Lower leg skin (tissue), 4 donors: ENCODE measurements around the gene VPS37B. TPM values are rescaled to one million over a fixed set of nuclear protein-coding genes. Genes with fewer than 3 reads are reported as not detected.
"Not testable (repeated sequence)": the region's sequence is repeated elsewhere in the genome, so short reads cannot be mapped to it uniquely, and the experiment has no call there.

Source experiments
- DNase-seq, 2 donors: peaks; one replicate each; pipeline ENCODE4 v3.0.0-alpha.2; 2019; ENCODE audit warnings: low spot score in 2 of 2
- H3K4me3 ChIP-seq: fragments of 200-600 bp; sonication (generic); 2 replicates; pipeline ENCODE4 v1.5.1; 2017; ENCODE audit warnings: mild to moderate bottlenecking, low read depth; ENCODE audit not compliant: poor library complexity, severe bottlenecking
- CTCF ChIP-seq, 3 donors: fragments of 450-650 bp; IDR thresholded peaks; one replicate each; pipeline ENCODE4 v1.5.1; 2016; ENCODE audit warnings: antibody characterized with exemption in 3 of 3, mild to moderate bottlenecking in 3 of 3, moderate library complexity in 2 of 3
- POLR2A ChIP-seq, 2 donors: fragments of 450-650 bp; IDR thresholded peaks; one replicate each; pipeline ENCODE4 v1.6.1; 2016 to 2017; ENCODE audit warnings: antibody characterized with exemption in 2 of 2, mild to moderate bottlenecking in 1 of 2, moderate library complexity in 1 of 2
- WGBS, 2 donors: methylation state at CpG; one replicate each; pipeline ENCODE4 v1.1.5; 2018; 5-methylcytosine and 5-hydroxymethylcytosine counted together
- intact Hi-C: fragments of 100-400 bp; cut with DNase I; formaldehyde crosslinking; loops from one replicate; pipeline ENCODE4 v1.15.0; 2023; ENCODE audit warnings: low total_unique reads
- total RNA-seq, 4 donors: library from RNA; depleted of rRNA; stranded (reverse); fragments of >200 nt; gene quantifications; one replicate each; pipeline ENCODE4 v1.1.0, GENCODE V29; 2016

The VPS37B gene
- total RNA-seq, 4 donors from 2014 or later: 27.7 to 47.8 (median 42.3) TPM

- intact Hi-C loops: no loop called here
- H3K4me3 ChIP-seq: no peak overlapping the region
- TF ChIP-seq CTCF (IDR thresholded peaks at IDR 0.05) (no peak), POLR2A (IDR thresholded peaks at IDR 0.05) (no peak)
- DNase-seq: no peak
- WGBS, 2 donors: 68 to 73% methylated on average over 7 of the region's 7 CpGs
These were observed 2.4 kb downstream of the VPS37B start for GRCh38 chr12:122893208-122894153.

GRCh38 chr12:122892724-122893123, 3.2 kb downstream of the VPS37B start:
- intact Hi-C loops, DNase-seq, H3K4me3 ChIP-seq: not testable (repeated sequence)
- 96 to 97% methylated on average over 9 of the region's 9 CpGs for WGBS, 2 donors

GRCh38 chr12:122891661-122892525, 4.0 kb downstream of the VPS37B start:
- intact Hi-C loops: no loop called here
- H3K4me3 ChIP-seq: no peak overlapping the region
- no peak for DNase-seq
- WGBS, 2 donors: 19% methylated on average over 10 of the region's 10 CpGs
- TF ChIP-seq POLR2A (IDR thresholded peaks at IDR 0.05) (no peak), CTCF (IDR thresholded peaks at IDR 0.05) (no peak)

DNA sequence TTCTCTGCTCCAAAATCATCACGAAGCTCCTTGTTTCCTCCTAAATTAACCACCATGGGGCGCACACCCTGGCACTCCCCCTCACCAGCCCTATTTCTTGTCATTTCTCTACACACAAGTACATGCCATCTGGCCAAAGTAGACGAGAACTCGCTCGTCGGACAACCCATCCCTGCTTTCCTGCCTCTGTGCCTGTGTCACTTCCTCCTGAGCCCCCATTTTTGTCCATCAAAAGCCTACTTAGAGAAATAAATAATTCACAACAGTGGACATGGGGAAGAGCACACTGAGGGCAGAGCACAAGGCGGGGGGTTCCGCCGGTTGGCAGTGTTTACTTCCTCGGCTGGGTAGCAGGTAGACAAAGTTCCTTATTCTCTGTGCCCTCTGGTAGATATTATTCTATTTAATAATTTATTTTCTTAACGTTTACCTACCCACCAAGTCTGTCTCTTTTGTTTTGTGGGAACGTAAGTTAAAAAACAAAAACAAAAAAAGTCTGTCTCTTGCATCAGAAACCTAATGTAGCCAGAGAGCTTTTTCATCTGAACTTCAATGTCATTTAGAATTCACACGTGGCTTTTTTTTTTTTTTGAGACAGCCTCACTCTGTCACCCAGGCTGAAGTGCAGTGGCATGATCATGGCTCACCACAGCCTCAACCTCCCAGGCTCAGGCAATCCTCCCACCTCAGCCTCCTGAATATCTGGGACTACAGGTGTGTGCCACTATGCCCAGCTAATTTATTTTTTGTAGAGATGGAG, 6.0 kb downstream of the VPS37B start:
- 66 to 71% methylated on average over 13 of the region's 13 CpGs for WGBS, 2 donors
- TF ChIP-seq POLR2A (IDR thresholded peaks at IDR 0.05): no peak
- no peak overlapping the region for H3K4me3 ChIP-seq
- intact Hi-C loops: no loop called here
- DNase-seq: peak in 1 of 2 donors; percentile 75

GRCh38 chr12:122888232-122888752, 7.6 kb downstream of the VPS37B start:
- 20 to 27% methylated on average over 12 of the region's 12 CpGs for WGBS, 2 donors
- intact Hi-C loops: no loop called here
- H3K4me3 ChIP-seq: no peak overlapping the region
- TF ChIP-seq POLR2A (IDR thresholded peaks at IDR 0.05): no peak
- TF ChIP-seq CTCF (IDR thresholded peaks at IDR 0.05): no peak
- peak; percentile 77 to 89 for DNase-seq

- intact Hi-C loops: no loop called here
- WGBS, 2 donors: 39 to 45% methylated on average over 5 of the region's 5 CpGs
- TF ChIP-seq POLR2A (IDR thresholded peaks at IDR 0.05) (no peak), CTCF (IDR thresholded peaks at IDR 0.05) (no peak)
- H3K4me3 ChIP-seq: no peak overlapping the region
- no peak for DNase-seq
These were observed 8.1 kb downstream of the VPS37B start for GRCh38 chr12:122887819-122888212.
